ENCODE results near the gene UNC50.
"Not testable (repeated sequence)": the region's sequence is repeated elsewhere in the genome, so short reads cannot be mapped to it uniquely, and the experiment has no call there.

Gene UNC50

DNA sequence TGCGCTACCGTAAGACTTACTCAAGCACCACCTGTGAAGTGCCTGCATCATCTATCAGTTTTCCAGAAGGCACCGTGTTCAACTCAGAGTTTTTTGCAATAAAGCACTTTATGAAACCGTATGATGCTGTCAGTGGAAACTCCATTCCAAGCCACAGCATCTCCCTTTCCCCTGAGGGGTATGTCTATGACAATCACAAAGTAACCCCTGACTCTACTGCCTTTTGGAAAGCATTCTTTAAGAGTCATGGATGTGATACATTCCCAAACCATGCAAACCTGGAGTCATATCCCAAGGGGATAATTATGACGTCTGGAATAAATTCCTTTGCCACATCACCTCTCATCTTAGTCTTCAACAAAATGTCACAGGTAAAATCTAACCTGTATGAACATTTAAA, 39.2 kb downstream of the UNC50 start:
- no CpG with 5 or more reads among the region's 5 CpGs for WGBS (ENCODE audit: insufficient coverage, insufficient read length)

GRCh38 chr2:98648451-98648850, 40.1 kb downstream of the UNC50 start:
- Histone ChIP-seq H3K4me1 (ENCODE audit: control insufficient read depth, insufficient read depth, low read length) (no peaks in the 10 kb centered on the region), H3K4me3 (ENCODE audit: low read length) (no peak overlapping the region), H3K9me3 (ENCODE audit: control insufficient read depth, insufficient read depth, low read length) (no peaks in the 10 kb centered on the region), H3K36me3 (ENCODE audit: control insufficient read depth, insufficient read depth, low read length) (no peaks in the 10 kb centered on the region), H3K27me3 (ENCODE audit: control insufficient read depth, insufficient read depth, low read length) (no peaks in the 10 kb centered on the region), H3K27ac (ENCODE audit: low read length) (no peak overlapping the region)
- DNase-seq (ENCODE audit: low read depth, low spot score) = no peak
- no CpG with 5 or more reads among the region's 4 CpGs for WGBS (ENCODE audit: insufficient coverage, insufficient read length)

More for the DNA sequence above, 39.2 kb downstream of the UNC50 start:
- H3K4me1 ChIP-seq (ENCODE audit: control insufficient read depth, insufficient read depth, low read length) = no peaks in the 10 kb centered on the region
- H3K4me3 ChIP-seq (ENCODE audit: low read length) = no peak overlapping the region
- no peak for DNase-seq (ENCODE audit: low read depth, low spot score)
- no peak overlapping the region for H3K27ac ChIP-seq (ENCODE audit: low read length)
- H3K36me3 ChIP-seq (ENCODE audit: control insufficient read depth, insufficient read depth, low read length) = no peaks in the 10 kb centered on the region
- H3K27me3 ChIP-seq (ENCODE audit: control insufficient read depth, insufficient read depth, low read length) = no peaks in the 10 kb centered on the region
- H3K9me3 ChIP-seq (ENCODE audit: control insufficient read depth, insufficient read depth, low read length) = no peaks in the 10 kb centered on the region

DNA sequence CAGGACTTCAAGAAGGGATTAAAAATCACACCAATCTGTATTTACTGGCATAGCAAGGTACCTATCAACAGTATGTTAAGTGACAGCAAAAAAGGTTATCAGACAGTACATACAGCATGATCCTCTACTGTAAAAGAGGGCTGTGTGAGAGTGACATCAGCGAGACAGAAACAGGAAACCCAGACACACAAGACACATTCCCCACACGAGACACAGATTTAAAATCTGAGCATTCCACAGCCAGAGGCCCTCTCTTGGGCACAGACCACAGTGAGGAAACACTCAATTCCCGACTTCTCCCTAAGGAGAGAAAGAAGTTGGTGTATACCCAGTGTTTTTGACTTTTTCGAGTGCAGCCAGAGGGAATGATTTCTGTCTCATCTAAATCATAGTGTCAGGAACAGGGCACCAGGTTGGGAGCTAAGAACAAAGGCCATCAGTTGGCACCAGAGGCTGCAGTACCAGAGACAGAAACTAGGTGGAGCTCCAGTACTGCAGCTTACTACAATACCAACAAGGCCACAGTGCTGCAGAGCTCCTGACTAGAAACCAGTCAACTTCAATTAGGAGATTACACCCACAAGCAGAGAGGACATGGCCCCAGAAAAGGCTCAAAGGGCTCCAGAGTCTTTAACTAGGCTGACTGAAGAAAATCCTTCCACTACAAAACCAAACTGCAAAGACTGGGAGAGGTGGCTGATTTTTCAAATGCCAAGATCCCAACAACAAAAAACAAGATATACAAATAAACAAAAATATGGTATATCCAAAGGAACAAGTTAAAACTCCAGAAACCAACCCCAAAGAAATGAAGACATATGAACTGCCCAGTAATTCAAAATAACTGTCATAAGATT, 41.0 kb downstream of the UNC50 start:
- WGBS (ENCODE audit: insufficient coverage, insufficient read length) = no CpG with 5 or more reads among the region's 4 CpGs
- no peak overlapping the region for H3K4me3 ChIP-seq (ENCODE audit: low read length)
- no peaks in the 10 kb centered on the region for H3K4me1 ChIP-seq (ENCODE audit: control insufficient read depth, insufficient read depth, low read length)
- H3K9me3 ChIP-seq (ENCODE audit: control insufficient read depth, insufficient read depth, low read length) = no peaks in the 10 kb centered on the region
- no peaks in the 10 kb centered on the region for H3K27me3 ChIP-seq (ENCODE audit: control insufficient read depth, insufficient read depth, low read length)
- no peaks in the 10 kb centered on the region for H3K36me3 ChIP-seq (ENCODE audit: control insufficient read depth, insufficient read depth, low read length)
- peak; percentile 82 for DNase-seq (ENCODE audit: low read depth, low spot score)
- H3K27ac ChIP-seq (ENCODE audit: low read length) = no peak overlapping the region

GRCh38 chr2:98649992-98650375, 41.6 kb downstream of the UNC50 start:
- H3K27ac ChIP-seq (ENCODE audit: low read length) = no peak overlapping the region
- WGBS (ENCODE audit: insufficient coverage, insufficient read length) = no CpG with 5 or more reads among the region's 1 CpG
- H3K36me3 ChIP-seq (ENCODE audit: control insufficient read depth, insufficient read depth, low read length) = no peaks in the 10 kb centered on the region
- no peak for DNase-seq (ENCODE audit: low read depth, low spot score)
- H3K9me3 ChIP-seq (ENCODE audit: control insufficient read depth, insufficient read depth, low read length) = no peaks in the 10 kb centered on the region
- H3K4me1 ChIP-seq (ENCODE audit: control insufficient read depth, insufficient read depth, low read length) = no peaks in the 10 kb centered on the region
- no peak overlapping the region for H3K4me3 ChIP-seq (ENCODE audit: low read length)
- H3K27me3 ChIP-seq (ENCODE audit: control insufficient read depth, insufficient read depth, low read length) = no peaks in the 10 kb centered on the region

- no peaks in the 10 kb centered on the region for H3K4me1 ChIP-seq (ENCODE audit: control insufficient read depth, insufficient read depth, low read length)
- no peak overlapping the region for H3K27ac ChIP-seq (ENCODE audit: low read length)
- H3K27me3 ChIP-seq (ENCODE audit: control insufficient read depth, insufficient read depth, low read length) = no peaks in the 10 kb centered on the region
- H3K36me3 ChIP-seq (ENCODE audit: control insufficient read depth, insufficient read depth, low read length) = no peaks in the 10 kb centered on the region
- no peak overlapping the region for H3K4me3 ChIP-seq (ENCODE audit: low read length)
- H3K9me3 ChIP-seq (ENCODE audit: control insufficient read depth, insufficient read depth, low read length) = no peaks in the 10 kb centered on the region
- no CpG with 5 or more reads among the region's 1 CpG for WGBS (ENCODE audit: insufficient coverage, insufficient read length)
- DNase-seq (ENCODE audit: low read depth, low spot score) = no peak
Observed at GRCh38 chr2:98650998-98651397, 42.6 kb downstream of the UNC50 start.

GRCh38 chr2:98654699-98655495, 46.5 kb downstream of the UNC50 start:
- WGBS (ENCODE audit: insufficient coverage, insufficient read length) = no CpG with 5 or more reads among the region's 3 CpGs
- H3K27ac ChIP-seq (ENCODE audit: low read length) = no peak overlapping the region
- DNase-seq (ENCODE audit: low read depth, low spot score) = no peak
- no peaks in the 10 kb centered on the region for H3K36me3 ChIP-seq (ENCODE audit: control insufficient read depth, insufficient read depth, low read length)
- no peak overlapping the region for H3K4me3 ChIP-seq (ENCODE audit: low read length)
- H3K4me1 ChIP-seq (ENCODE audit: control insufficient read depth, insufficient read depth, low read length) = no peaks in the 10 kb centered on the region
- H3K27me3 ChIP-seq (ENCODE audit: control insufficient read depth, insufficient read depth, low read length) = no peaks in the 10 kb centered on the region
- H3K9me3 ChIP-seq (ENCODE audit: control insufficient read depth, insufficient read depth, low read length) = no peaks in the 10 kb centered on the region

- H3K4me3 ChIP-seq (ENCODE audit: low read length) = no peak overlapping the region
- no peak overlapping the region for H3K27ac ChIP-seq (ENCODE audit: low read length)
- H3K4me1 ChIP-seq (ENCODE audit: control insufficient read depth, insufficient read depth, low read length) = no peaks in the 10 kb centered on the region
- no peaks in the 10 kb centered on the region for H3K36me3 ChIP-seq (ENCODE audit: control insufficient read depth, insufficient read depth, low read length)
- H3K9me3 ChIP-seq (ENCODE audit: control insufficient read depth, insufficient read depth, low read length) = no peaks in the 10 kb centered on the region
- no CpG with 5 or more reads among the region's 4 CpGs for WGBS (ENCODE audit: insufficient coverage, insufficient read length)
- no peak for DNase-seq (ENCODE audit: low read depth, low spot score)
- H3K27me3 ChIP-seq (ENCODE audit: control insufficient read depth, insufficient read depth, low read length) = no peaks in the 10 kb centered on the region
Observed at GRCh38 chr2:98656800-98657199, 48.4 kb downstream of the UNC50 start.

- H3K27me3 ChIP-seq (ENCODE audit: control insufficient read depth, insufficient read depth, low read length) = no peaks in the 10 kb centered on the region
- H3K9me3 ChIP-seq (ENCODE audit: control insufficient read depth, insufficient read depth, low read length) = no peaks in the 10 kb centered on the region
- H3K27ac ChIP-seq (ENCODE audit: low read length) = no peak overlapping the region
- no peak overlapping the region for H3K4me3 ChIP-seq (ENCODE audit: low read length)
- H3K4me1 ChIP-seq (ENCODE audit: control insufficient read depth, insufficient read depth, low read length) = no peaks in the 10 kb centered on the region
- WGBS (ENCODE audit: insufficient coverage, insufficient read length) = no CpG with 5 or more reads among the region's 4 CpGs
- DNase-seq (ENCODE audit: low read depth, low spot score) = no peak
- H3K36me3 ChIP-seq (ENCODE audit: control insufficient read depth, insufficient read depth, low read length) = no peaks in the 10 kb centered on the region
Observed at GRCh38 chr2:98658816-98659490, 50.6 kb downstream of the UNC50 start.

DNA sequence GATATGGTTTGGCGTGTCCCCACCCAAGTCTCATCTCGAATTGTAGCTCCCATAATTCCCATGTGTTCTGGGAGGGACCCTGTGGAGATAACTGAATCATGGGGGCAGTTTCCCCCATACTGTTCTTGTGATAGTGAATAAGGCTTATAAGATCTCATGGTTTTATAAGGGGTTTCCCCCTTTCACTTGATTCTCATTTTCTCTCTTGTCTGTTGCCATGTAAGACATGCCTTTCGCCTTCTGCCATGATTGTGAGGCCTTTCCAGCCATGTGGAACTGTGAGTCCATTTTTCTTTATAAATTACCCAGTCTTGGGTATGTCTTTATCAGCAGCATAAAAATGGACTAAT, 51.1 kb downstream of the UNC50 start:
- H3K27me3 ChIP-seq (ENCODE audit: control insufficient read depth, insufficient read depth, low read length); H3K9me3 ChIP-seq (ENCODE audit: control insufficient read depth, insufficient read depth, low read length); H3K27ac ChIP-seq (ENCODE audit: low read length); H3K4me3 ChIP-seq (ENCODE audit: low read length); H3K36me3 ChIP-seq (ENCODE audit: control insufficient read depth, insufficient read depth, low read length); H3K4me1 ChIP-seq (ENCODE audit: control insufficient read depth, insufficient read depth, low read length); DNase-seq (ENCODE audit: low read depth, low spot score): not testable (repeated sequence)
- no CpG with 5 or more reads among the region's 3 CpGs for WGBS (ENCODE audit: insufficient coverage, insufficient read length)

GRCh38 chr2:98663511-98664090, 55.2 kb downstream of the UNC50 start:
- Histone ChIP-seq H3K9me3 (ENCODE audit: control insufficient read depth, insufficient read depth, low read length) (no peaks in the 10 kb centered on the region), H3K27ac (ENCODE audit: low read length) (no peak overlapping the region), H3K4me3 (ENCODE audit: low read length) (no peak overlapping the region), H3K27me3 (ENCODE audit: control insufficient read depth, insufficient read depth, low read length) (no peaks in the 10 kb centered on the region; the same call in 1 of the 2 replicates), H3K4me1 (ENCODE audit: control insufficient read depth, insufficient read depth, low read length) (no peaks in the 10 kb centered on the region), H3K36me3 (ENCODE audit: control insufficient read depth, insufficient read depth, low read length) (no peaks in the 10 kb centered on the region)
- DNase-seq (ENCODE audit: low read depth, low spot score) = no peak
- WGBS (ENCODE audit: insufficient coverage, insufficient read length) = 100% methylated on average over 1 of the region's 12 CpGs

All from iPS DF 6.9 (cell line).